GM12878 (cell line): Measurements from ENCODE around the gene TFCP2.

Experiments used
- ESRRA ChIP-seq: IDR thresholded peaks from 2 replicates; pipeline ENCODE4 v1.6.1; 2012; ENCODE audit warnings: mild to moderate bottlenecking, low read length, improper control_type of control experiment
- ZBTB33 ChIP-seq: fragments of 450-650 bp; IDR thresholded peaks from 2 replicates; pipeline ENCODE4 v1.6.1; 2017; ENCODE audit warnings: mild to moderate bottlenecking

- TF ChIP-seq ZBTB33 (no peak), ESRRA (no peak)
Observed at GRCh38 chr12:51199366-51199945, 26.5 kb upstream of the TFCP2 start.
